HG03097 (cell line): ENCODE measurements around the gene SMC1A.

Experiments
- ATAC-seq: cut with Tn5 transposase; IDR thresholded peaks from one replicate; pipeline ENCODE4 v1.9.1; 2021; ENCODE audit not compliant: unreplicated experiment, low FRiP score

The SMC1A gene

DNA sequence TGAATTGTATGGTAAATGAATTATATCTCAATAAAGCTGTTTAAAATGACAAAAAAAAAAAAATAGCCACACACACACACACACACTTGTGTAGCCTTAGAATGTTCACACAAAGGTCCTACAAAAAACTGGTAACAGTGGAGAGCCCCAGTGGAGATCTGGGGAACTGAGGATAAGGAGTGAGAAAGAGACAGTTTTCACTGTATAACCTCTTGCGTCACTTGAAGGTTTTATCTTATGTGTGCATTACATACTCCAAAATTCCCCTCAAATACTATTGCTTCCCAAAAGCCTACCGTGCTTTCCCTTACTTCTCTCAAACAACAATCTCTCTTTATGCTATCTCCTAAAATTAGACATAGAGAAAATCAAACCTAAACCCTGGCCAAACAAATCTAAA lies 67.8 kb downstream of the SMC1A start:
- no peak for ATAC-seq

DNA sequence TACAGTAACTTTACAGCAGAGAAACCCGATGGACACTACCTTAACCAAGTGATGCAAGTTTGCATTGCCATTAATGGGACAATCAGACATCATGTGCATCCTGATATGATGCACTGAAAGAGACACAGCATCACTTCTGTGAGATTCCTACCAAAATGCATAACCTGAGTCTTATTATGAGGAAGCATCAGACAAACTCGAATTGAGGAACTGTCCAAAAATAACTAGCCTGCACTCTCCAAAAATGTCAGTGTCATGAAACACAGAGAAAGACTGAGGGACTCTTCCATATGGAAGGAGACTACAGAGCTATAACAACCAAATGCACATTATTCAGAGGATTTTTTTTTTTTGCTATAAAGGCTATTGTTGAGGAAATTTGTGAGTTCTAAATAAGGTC lies 74.5 kb downstream of the SMC1A start:
- no peak for ATAC-seq

DNA sequence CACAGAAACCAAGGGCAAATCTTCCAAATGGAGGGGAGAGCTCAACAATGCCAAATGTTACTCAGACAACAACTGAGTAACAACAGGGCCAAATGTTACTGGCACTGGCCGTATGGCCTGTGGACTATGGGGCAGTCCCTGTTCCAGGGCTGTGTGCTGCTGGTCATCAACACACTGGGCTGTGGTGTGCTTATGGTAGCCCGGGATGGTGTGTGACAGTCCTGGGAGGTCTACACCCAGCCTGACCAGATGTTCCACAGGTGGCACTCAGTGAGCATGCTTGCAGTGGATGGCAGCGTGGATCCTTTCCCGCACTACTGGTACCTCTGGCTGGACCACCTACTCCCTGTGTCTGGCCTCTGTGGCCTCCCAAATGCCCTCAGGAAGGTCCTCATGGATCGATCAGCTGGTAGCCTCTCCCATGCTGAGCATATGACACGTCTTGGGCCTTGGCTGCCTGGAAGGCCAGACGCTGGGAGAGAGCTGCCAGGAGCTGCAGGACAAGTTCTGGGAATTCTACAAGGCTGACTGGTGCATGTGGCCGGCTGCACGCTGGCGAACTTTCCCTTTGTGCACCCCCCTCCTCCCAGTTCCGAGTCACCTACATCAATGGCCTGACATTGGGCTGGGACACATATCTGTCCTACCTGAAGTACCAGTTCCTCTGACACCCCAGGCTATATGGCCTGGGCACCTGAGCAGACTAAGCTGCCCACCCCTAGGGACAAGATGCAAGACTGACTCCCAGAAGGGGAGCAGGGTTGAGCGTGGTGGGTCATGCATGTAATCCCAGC lies 81.4 kb downstream of the SMC1A start:
- ATAC-seq = no peak

- no peak for ATAC-seq
These were observed 85.4 kb downstream of the SMC1A start for GRCh38 chrX:53337101-53337500.

- no peak for ATAC-seq
These were observed 88.6 kb downstream of the SMC1A start for GRCh38 chrX:53333853-53334252.

- no peak for ATAC-seq
These were observed 90.2 kb downstream of the SMC1A start for GRCh38 chrX:53332204-53332603.

GRCh38 chrX:53330331-53330730 lies 92.1 kb downstream of the SMC1A start:
- ATAC-seq = no peak

DNA sequence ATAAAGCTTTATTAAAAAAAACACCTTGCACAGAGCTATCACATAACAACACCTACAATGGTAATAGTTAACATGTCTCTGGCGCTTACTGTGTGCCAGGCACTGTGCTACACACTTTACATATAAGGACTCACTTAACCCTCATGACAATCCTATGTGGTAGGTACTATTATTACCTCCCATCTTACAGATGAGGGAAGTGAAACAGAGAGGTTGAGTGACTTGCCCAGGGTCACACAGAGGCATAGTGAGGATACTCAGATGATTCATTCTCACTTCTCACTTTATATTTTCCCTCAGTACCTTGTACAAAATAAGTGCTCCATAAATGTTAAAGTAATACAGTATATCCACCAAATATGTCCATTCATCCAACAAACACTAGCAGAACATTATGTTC lies 97.7 kb downstream of the SMC1A start:
- ATAC-seq = no peak
